Lower leg skin (tissue), 4 donors: ENCODE results near the gene RBPJ. TPM values are rescaled to one million over a fixed set of nuclear protein-coding genes. Genes with fewer than 3 reads are reported as not detected.

ENCODE experiments used
- DNase-seq, 2 donors: peaks; one replicate each; pipeline ENCODE4 v3.0.0-alpha.2; 2019; ENCODE audit warnings: low spot score in 2 of 2
- H3K4me3 ChIP-seq: fragments of 200-600 bp; sonication (generic); 2 replicates; pipeline ENCODE4 v1.5.1; 2017; ENCODE audit warnings: mild to moderate bottlenecking, low read depth; ENCODE audit not compliant: poor library complexity, severe bottlenecking
- CTCF ChIP-seq, 3 donors: fragments of 450-650 bp; IDR thresholded peaks; one replicate each; pipeline ENCODE4 v1.5.1; 2016; ENCODE audit warnings: antibody characterized with exemption in 3 of 3, mild to moderate bottlenecking in 3 of 3, moderate library complexity in 2 of 3
- POLR2A ChIP-seq, 2 donors: fragments of 450-650 bp; IDR thresholded peaks; one replicate each; pipeline ENCODE4 v1.6.1; 2016 to 2017; ENCODE audit warnings: antibody characterized with exemption in 2 of 2, mild to moderate bottlenecking in 1 of 2, moderate library complexity in 1 of 2
- WGBS, 2 donors: methylation state at CpG; one replicate each; pipeline ENCODE4 v1.1.5; 2018; 5-methylcytosine and 5-hydroxymethylcytosine counted together
- intact Hi-C: fragments of 100-400 bp; cut with DNase I; formaldehyde crosslinking; loops from one replicate; pipeline ENCODE4 v1.15.0; 2023; ENCODE audit warnings: low total_unique reads
- total RNA-seq, 4 donors: library from RNA; depleted of rRNA; stranded (reverse); fragments of >200 nt; gene quantifications; one replicate each; pipeline ENCODE4 v1.1.0, GENCODE V29; 2016

The RBPJ gene
- total RNA-seq, 4 donors from 2014 or later: 41.1 to 48.3 (median 45.5) TPM

GRCh38 chr4:26380740-26381139 is 59.9 kb downstream of the RBPJ start:
- intact Hi-C loops: no loop called here
- 72 to 75% methylated on average over 2 of the region's 2 CpGs for WGBS, 2 donors
- no peak overlapping the region for H3K4me3 ChIP-seq
- DNase-seq: no peak
- TF ChIP-seq POLR2A (IDR thresholded peaks at IDR 0.05) (no peak), CTCF (IDR thresholded peaks at IDR 0.05) (no peak)

- intact Hi-C loops: no loop called here
- WGBS, 2 donors: 88 to 89% methylated on average over 7 of the region's 7 CpGs
- TF ChIP-seq CTCF (IDR thresholded peaks at IDR 0.05) (no peak), POLR2A (IDR thresholded peaks at IDR 0.05) (no peak)
- no peak for DNase-seq
- H3K4me3 ChIP-seq: no peak overlapping the region
Measured at GRCh38 chr4:26384380-26385057, 63.7 kb downstream of the RBPJ start.

- TF ChIP-seq CTCF (IDR thresholded peaks at IDR 0.05) (no peak), POLR2A (IDR thresholded peaks at IDR 0.05) (no peak)
- no peak overlapping the region for H3K4me3 ChIP-seq
- intact Hi-C loops: no loop called here
- DNase-seq: no peak
- WGBS, 2 donors: 91 to 92% methylated on average over 3 of the region's 3 CpGs
Measured at GRCh38 chr4:26385690-26386089, 64.9 kb downstream of the RBPJ start.

- no peak overlapping the region for H3K4me3 ChIP-seq
- intact Hi-C loops: no loop called here
- WGBS, 2 donors: 78 to 88% methylated on average over 2 of the region's 2 CpGs
- no peak for DNase-seq
- TF ChIP-seq CTCF (IDR thresholded peaks at IDR 0.05) (no peak), POLR2A (IDR thresholded peaks at IDR 0.05) (no peak)
Measured at GRCh38 chr4:26386386-26386785, 65.6 kb downstream of the RBPJ start.

- TF ChIP-seq CTCF (IDR thresholded peaks at IDR 0.05): no peak
- no peak for TF ChIP-seq POLR2A (IDR thresholded peaks at IDR 0.05)
- intact Hi-C loops: no loop called here
- H3K4me3 ChIP-seq: no peak overlapping the region
- 98 to 99% methylated on average over 5 of the region's 5 CpGs for WGBS, 2 donors
- no peak for DNase-seq
Measured at GRCh38 chr4:26388671-26389070, 67.9 kb downstream of the RBPJ start.

GRCh38 chr4:26397086-26397485 is 76.3 kb downstream of the RBPJ start:
- 65 to 79% methylated on average over 5 of the region's 5 CpGs for WGBS, 2 donors
- TF ChIP-seq POLR2A (IDR thresholded peaks at IDR 0.05): no peak
- H3K4me3 ChIP-seq: no peak overlapping the region
- intact Hi-C loops: loop anchor here (10.0 kb wide), 1 partner anchor 62 kb away; no protein-coding TSS in a partner anchor
- no peak for DNase-seq
